Spleen (tissue), 11 donors: ENCODE measurements around the gene ETHE1. TPM values are rescaled to one million over a fixed set of nuclear protein-coding genes. Genes with fewer than 3 reads are reported as not detected.

ENCODE experiments used
- DNase-seq: peaks from one replicate; pipeline ENCODE4 v3.0.0-alpha.2; 2020
- H3K27ac ChIP-seq, 8 donors: fragments of 200-600 bp; sonication (generic) in 7 of 8; 1 replicate in 4 of 8; 2 replicates in 4 of 8; pipeline versions ENCODE4 v1.5.0 to v1.8.0; 2016 to 2021; ENCODE audit warnings: inconsistent platforms in 4 of 8, mild to moderate bottlenecking in 4 of 8, moderate library complexity in 1 of 8
- H3K27me3 ChIP-seq, 7 donors: fragments of 200-600 bp; sonication (generic) in 6 of 7; replicated peaks in 1 of 7; 1 replicate in 4 of 7; 2 replicates in 3 of 7; pipeline versions ENCODE4 v1.5.0 to v1.8.0; 2016 to 2021; ENCODE audit warnings: inconsistent platforms in 3 of 7, mild to moderate bottlenecking in 1 of 7
- H3K36me3 ChIP-seq, 6 donors: fragments of 200-600 bp; sonication (generic) in 5 of 6; 1 replicate in 4 of 6; 2 replicates in 2 of 6; pipeline versions ENCODE4 v1.5.0 to v1.8.0; 2016 to 2021; ENCODE audit warnings: inconsistent platforms in 2 of 6
- H3K4me1 ChIP-seq, 6 donors: fragments of 200-600 bp; sonication (generic) in 5 of 6; 1 replicate in 3 of 6; 2 replicates in 3 of 6; pipeline versions ENCODE4 v1.5.0 to v1.8.0; 2016 to 2021; ENCODE audit warnings: inconsistent platforms in 3 of 6
- H3K4me3 ChIP-seq, 8 donors: fragments of 200-600 bp; sonication (generic) in 7 of 8; 1 replicate in 4 of 8; 2 replicates in 4 of 8; pipeline versions ENCODE4 v1.5.0 to v1.8.0; 2016 to 2021; ENCODE audit warnings: inconsistent platforms in 4 of 8, mild to moderate bottlenecking in 4 of 8, moderate library complexity in 2 of 8
- H3K9me3 ChIP-seq, 8 donors: fragments of 200-600 bp; sonication (generic) in 7 of 8; 1 replicate in 4 of 8; 2 replicates in 4 of 8; pipeline versions ENCODE4 v1.5.0 to v1.8.0; 2016 to 2021; ENCODE audit warnings: inconsistent platforms in 4 of 8
- CTCF ChIP-seq, 11 experiments: fragments of 200-600 bp in 7 of 11; fragments of 450-650 bp in 4 of 11; sonication (generic) in 4 of 11; IDR thresholded peaks in 8 of 11; conservative IDR thresholded peaks in 3 of 11; 1 replicate in 7 of 11; 2 replicates in 4 of 11; pipeline versions ENCODE4 v1.4.0 to v1.8.0; 2016 to 2021; ENCODE audit warnings: antibody characterized with exemption in 11 of 11, inconsistent platforms in 4 of 11, mild to moderate bottlenecking in 1 of 11
- POLR2A ChIP-seq, 3 donors: fragments of 450-650 bp; IDR thresholded peaks; one replicate each; pipeline ENCODE4 v1.5.1; 2017; ENCODE audit warnings: antibody characterized with exemption in 3 of 3, mild to moderate bottlenecking in 1 of 3
- POLR2AphosphoS5 ChIP-seq, 3 donors: sonication (generic); formaldehyde crosslinking; IDR thresholded peaks; one replicate each; pipeline ENCODE4 v1.5.1; 2017; ENCODE audit warnings: antibody characterized with exemption in 3 of 3
- WGBS, 5 donors: extraction: QIAGEN DNeasy Blood & Tissue Kit in 3 of 5; methylation state at CpG; one replicate each; pipeline versions ENCODE4 v1.1.5 to v1.1.7; 2013 to 2018; 5-methylcytosine and 5-hydroxymethylcytosine counted together
- intact Hi-C: fragments of 100-400 bp; cut with DNase I; formaldehyde crosslinking; loops from one replicate; pipeline ENCODE4 v1.15.0; 2023; ENCODE audit warnings: low total_unique reads
- polyA plus RNA-seq, 3 donors: library from polyadenylated mRNA; stranded (reverse); fragments of 200-250 nt; gene quantifications; one replicate each; pipeline ENCODE4 v1.2.1, GENCODE V29; 2013
- total RNA-seq, 7 donors: library from RNA; depleted of rRNA in 3 of 7; stranded (reverse); fragments of >200 nt in 3 of 7; fragmentation: NEBNext Ultra II Directional in 4 of 7; extraction: Animal tissue kit (Norgen Biotek cat#: 25700) in 4 of 7; gene quantifications; one replicate each; pipeline versions ENCODE4 v1.1.0 to v1.2.1, GENCODE V29; 2016 to 2021
- donor health status: healthy with polysubstance abuse.
- donor health status: DM: no; HTN: no; CAD: no; lungs with moderate emphysema.
- donor health status: DM: no; HTN: no; CAD: no.
- donor health status: Bipolar disorder and iron deficiency.
- donor health status: healthy.
- donor health status: DM: no; HTN: no; CAD: no.
- donor health status: DM: yes; HTN: yes; CAD: no.

Gene ETHE1
- total and polyA plus RNA-seq, 10 donors: 20.2 to 53.4 (median 34.9) TPM

- TF ChIP-seq CTCF (IDR thresholded peaks at IDR 0.05 in 8 of 11, conservative IDR thresholded peaks at IDR 0.05 in 3 of 11) (no peak), POLR2AphosphoS5 (IDR thresholded peaks at IDR 0.05) (no peak), POLR2A (IDR thresholded peaks at IDR 0.05) (no peak)
- no peak for DNase-seq
- peaks cover 2 to 7% (median 5%) of the 10 kb centered on the region in 6 donors for H3K4me1 ChIP-seq
- H3K4me3 ChIP-seq: no peak overlapping the region
- no peaks in the 10 kb centered on the region for H3K9me3 ChIP-seq
- H3K36me3 ChIP-seq: peaks cover 0 to 27% (median 2%) of the 10 kb centered on the region in 6 donors
- 82 to 97% (median 94%) methylated on average over 3 of the region's 3 CpGs for WGBS, 5 donors
- intact Hi-C loops: no loop called here
- H3K27me3 ChIP-seq: no peaks in the 10 kb centered on the region
- no peak overlapping the region for H3K27ac ChIP-seq
These were observed 46.4 kb downstream of the ETHE1 start for GRCh38 chr19:43480574-43480973.

- intact Hi-C loops: no loop called here
- Histone ChIP-seq H3K4me1 (peaks cover 5 to 12% (median 10%) of the 10 kb centered on the region in 6 donors), H3K36me3 (peaks cover 0 to 27% (median 2%) of the 10 kb centered on the region in 6 donors), H3K27ac (no peak overlapping the region), H3K27me3 (no peaks in the 10 kb centered on the region), H3K9me3 (no peaks in the 10 kb centered on the region), H3K4me3 (no peak overlapping the region)
- 93 to 98% (median 94%) methylated on average over 4 of the region's 4 CpGs for WGBS, 5 donors
- DNase-seq: no peak
- TF ChIP-seq CTCF (IDR thresholded peaks at IDR 0.05 in 8 of 11, conservative IDR thresholded peaks at IDR 0.05 in 3 of 11): no peak
These were observed 46.9 kb downstream of the ETHE1 start for GRCh38 chr19:43479961-43480561.

- intact Hi-C loops: no loop called here
- Histone ChIP-seq H3K4me3 (no peak overlapping the region), H3K4me1 (peaks cover 8 to 21% (median 17%) of the 10 kb centered on the region in 6 donors), H3K27ac (no peak overlapping the region), H3K36me3 (peaks cover 0 to 27% (median 2%) of the 10 kb centered on the region in 6 donors), H3K9me3 (no peaks in the 10 kb centered on the region), H3K27me3 (no peaks in the 10 kb centered on the region)
- 89 to 98% (median 94%) methylated on average over 10 to 15 of the region's 15 CpGs for WGBS, 5 donors
- no peak for DNase-seq
- TF ChIP-seq POLR2A (IDR thresholded peaks at IDR 0.05): no peak
These were observed 47.8 kb downstream of the ETHE1 start for GRCh38 chr19:43479226-43479625.

GRCh38 chr19:43478323-43478722 is 48.7 kb downstream of the ETHE1 start:
- TF ChIP-seq POLR2A (IDR thresholded peaks at IDR 0.05) (no peak), CTCF (IDR thresholded peaks at IDR 0.05 in 8 of 11, conservative IDR thresholded peaks at IDR 0.05 in 3 of 11) (no peak), POLR2AphosphoS5 (IDR thresholded peaks at IDR 0.05) (no peak)
- Histone ChIP-seq H3K9me3 (no peaks in the 10 kb centered on the region), H3K27ac (no peak overlapping the region), H3K36me3 (peaks cover 0 to 27% (median 2%) of the 10 kb centered on the region in 6 donors), H3K27me3 (no peaks in the 10 kb centered on the region), H3K4me1 (peaks cover 8 to 21% (median 17%) of the 10 kb centered on the region in 6 donors), H3K4me3 (no peak overlapping the region)
- no peak for DNase-seq
- 87 to 94% (median 90%) methylated on average over 3 of the region's 3 CpGs for WGBS, 5 donors
- intact Hi-C loops: no loop called here
